T-helper 22 cell (primary cell): ENCODE data around the gene RPLP1.

Experiments used
- DNase-seq: peaks from one replicate; pipeline ENCODE4 v3.0.0-alpha.2; 2020; ENCODE audit warnings: low read depth

RPLP1 gene

GRCh38 chr15:69469467-69470201 lies 17.0 kb downstream of the RPLP1 start:
- no peak for DNase-seq

- DNase-seq: no peak
Measured at GRCh38 chr15:69472046-69472445, 19.4 kb downstream of the RPLP1 start.

GRCh38 chr15:69472562-69472961 lies 19.9 kb downstream of the RPLP1 start:
- no peak for DNase-seq

GRCh38 chr15:69474291-69474690 lies 21.7 kb downstream of the RPLP1 start:
- DNase-seq: no peak

GRCh38 chr15:69474846-69475455 lies 22.3 kb downstream of the RPLP1 start:
- DNase-seq: no peak

- peak; percentile 40 for DNase-seq
Measured at GRCh38 chr15:69475769-69476358, 23.2 kb downstream of the RPLP1 start.

- DNase-seq: no peak
Measured at GRCh38 chr15:69476704-69477473, 24.3 kb downstream of the RPLP1 start.

- no peak for DNase-seq
Measured at GRCh38 chr15:69478259-69478781, 25.7 kb downstream of the RPLP1 start.

- DNase-seq: no peak
Measured at GRCh38 chr15:69479081-69479480, 26.5 kb downstream of the RPLP1 start.

- no peak for DNase-seq
Measured at GRCh38 chr15:69479971-69480370, 27.4 kb downstream of the RPLP1 start.

GRCh38 chr15:69480932-69481331 lies 28.3 kb downstream of the RPLP1 start:
- DNase-seq: no peak

GRCh38 chr15:69482686-69483256 lies 30.2 kb downstream of the RPLP1 start:
- DNase-seq: no peak

- no peak for DNase-seq
Measured at GRCh38 chr15:69484837-69485236, 32.2 kb downstream of the RPLP1 start.

GRCh38 chr15:69486481-69487110 lies 34.0 kb downstream of the RPLP1 start:
- no peak for DNase-seq

GRCh38 chr15:69489073-69489571 lies 36.5 kb downstream of the RPLP1 start:
- no peak for DNase-seq

GRCh38 chr15:69490356-69491037 lies 37.9 kb downstream of the RPLP1 start:
- no peak for DNase-seq

- DNase-seq: no peak
Measured at GRCh38 chr15:69491038-69491505, 38.5 kb downstream of the RPLP1 start.

GRCh38 chr15:69493406-69493805 lies 40.8 kb downstream of the RPLP1 start:
- DNase-seq: no peak

GRCh38 chr15:69496001-69496400 lies 43.4 kb downstream of the RPLP1 start:
- DNase-seq: no peak

GRCh38 chr15:69497076-69497475 lies 44.5 kb downstream of the RPLP1 start:
- DNase-seq: no peak

GRCh38 chr15:69497667-69498066 lies 45.0 kb downstream of the RPLP1 start:
- no peak for DNase-seq
